K562 (cell line): ENCODE results near the gene LY6G6F. TPM values are rescaled to one million over a fixed set of nuclear protein-coding genes. Genes with fewer than 3 reads are reported as not detected.

Experiments used
- CREB1 ChIP-seq, 2 experiments: sonication (generic) in 1 of 2; formaldehyde crosslinking in 1 of 2; IDR thresholded peaks; 2 replicates each; pipeline versions ENCODE4 v1.6.1 to v1.8.0; 2012 to 2022; ENCODE audit warnings: inconsistent platforms in 1 of 2, mild to moderate bottlenecking in 1 of 2, missing genetic modification reagents in 1 of 2, moderate library complexity in 1 of 2
- JUN ChIP-seq, 2 experiments: sonication (generic) in 1 of 2; formaldehyde crosslinking in 1 of 2; IDR thresholded peaks; 2 replicates each; pipeline versions ENCODE4 v1.6.1 to v1.8.0; 2012 to 2022; ENCODE audit warnings: borderline replicate concordance in 2 of 2, mild to moderate bottlenecking in 2 of 2, improper control_type of control experiment in 1 of 2, low read depth in 1 of 2, low read length in 1 of 2, missing genetic modification reagents in 1 of 2
- LEF1 ChIP-seq: fragments of 450-650 bp; IDR thresholded peaks from 2 replicates; pipeline ENCODE4 v1.6.1; 2016; ENCODE audit warnings: mild to moderate bottlenecking
- ZBTB8A ChIP-seq: fragments of 450-650 bp; IDR thresholded peaks from 2 replicates; pipeline ENCODE4 v1.6.1; 2018; ENCODE audit warnings: mild to moderate bottlenecking, moderate library complexity; ENCODE audit not compliant: partially characterized antibody
- polyA plus RNA-seq, 8 experiments: library from polyadenylated mRNA; depleted of rRNA in 4 of 8; stranded (reverse) in 5 of 8; unstranded in 3 of 8; fragments of >200 nt; fragmentation: Nextera tagmentation in 2 of 8; fragmentation: Illumina TruSeq in 1 of 8; extraction: Ambion mirVana in 2 of 8; extraction: Trizol in 1 of 8; gene quantifications; 2 replicates each; pipeline versions ENCODE4 v1.2.1 to v1.2.3, GENCODE V29; 2011 to 2014; ENCODE audit warnings: inconsistent platforms in 1 of 8, missing spikeins in 1 of 8
- total RNA-seq, 7 experiments: library from RNA; depleted of rRNA in 6 of 7; stranded (reverse); fragments of >200 nt in 6 of 7; fragmentation: Illumina TruSeq in 2 of 7; extraction: Trizol in 2 of 7; gene quantifications; 2 replicates each; pipeline versions ENCODE4 v1.2.1 to v1.2.3, GENCODE V29; 2011 to 2021; ENCODE audit warnings: low replicate concordance in 1 of 7
- TF ChIP-seq, protein P1 (sequence below), 2 experiments: fragments of 450-650 bp; IDR thresholded peaks; 2 replicates each; pipeline ENCODE4 v1.6.1; 2016; ENCODE audit warnings: mild to moderate bottlenecking in 2 of 2, borderline replicate concordance in 1 of 2, low read depth in 1 of 2, moderate library complexity in 1 of 2
- TF ChIP-seq, protein P2 (sequence below), 2 experiments: fragments of 450-650 bp in 1 of 2; sonication (generic) in 1 of 2; formaldehyde crosslinking in 1 of 2; IDR thresholded peaks; 2 replicates each; pipeline versions ENCODE4 v1.7.1 to v1.9.0; 2016 to 2022; ENCODE audit warnings: inconsistent platforms in 1 of 2, mild to moderate bottlenecking in 1 of 2, missing genetic modification reagents in 1 of 2

Gene LY6G6F
- total and polyA plus RNA-seq, 9 of the 15 experiments (the other 6 are each of a cell fraction or from before 2014, with no cell fraction given) = 0.14 to 0.50 (median 0.28) TPM; not detected in 2

DNA sequence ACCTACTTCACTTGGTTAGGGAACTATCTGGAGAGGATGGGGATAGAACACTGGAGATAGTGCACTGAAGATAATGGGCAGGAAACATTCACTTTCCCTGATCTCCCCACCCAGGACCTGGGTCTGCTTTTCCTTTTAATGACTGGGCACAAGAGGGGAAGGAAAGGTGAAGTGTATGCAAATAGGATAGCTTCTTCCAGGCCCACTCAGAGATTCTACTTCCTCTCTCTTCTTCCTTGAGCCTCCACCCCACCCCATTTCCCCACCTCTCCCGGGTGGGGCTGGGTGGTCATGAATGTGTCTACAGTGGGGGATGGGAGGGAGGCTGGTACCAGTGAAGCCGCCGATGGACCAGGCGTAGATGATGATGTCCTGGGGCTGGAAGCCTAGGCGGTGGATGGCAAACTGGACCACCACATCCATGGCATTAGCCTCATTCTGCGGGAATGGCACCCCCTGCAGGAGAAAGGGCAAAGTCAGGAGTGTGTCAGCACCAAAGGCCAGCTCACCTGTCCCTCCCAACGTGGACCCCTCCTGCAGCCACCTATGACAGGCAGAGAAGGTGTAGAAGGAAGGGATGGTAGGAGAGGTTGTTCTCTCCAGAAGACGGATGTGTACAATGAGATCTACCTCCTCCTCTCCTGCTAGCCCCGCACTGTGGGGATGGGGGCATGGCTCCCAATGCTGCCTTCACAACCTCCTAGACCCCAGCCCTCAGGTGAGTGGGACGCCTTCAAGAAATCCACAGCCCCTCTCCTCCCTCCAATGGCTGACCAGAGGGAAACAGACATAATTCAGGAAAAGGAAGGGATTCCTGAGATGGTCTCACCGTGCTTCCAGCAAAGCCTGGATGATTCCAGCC lies 17.2 kb upstream of the LY6G6F start (continued):
- TF ChIP-seq, protein P1, sequence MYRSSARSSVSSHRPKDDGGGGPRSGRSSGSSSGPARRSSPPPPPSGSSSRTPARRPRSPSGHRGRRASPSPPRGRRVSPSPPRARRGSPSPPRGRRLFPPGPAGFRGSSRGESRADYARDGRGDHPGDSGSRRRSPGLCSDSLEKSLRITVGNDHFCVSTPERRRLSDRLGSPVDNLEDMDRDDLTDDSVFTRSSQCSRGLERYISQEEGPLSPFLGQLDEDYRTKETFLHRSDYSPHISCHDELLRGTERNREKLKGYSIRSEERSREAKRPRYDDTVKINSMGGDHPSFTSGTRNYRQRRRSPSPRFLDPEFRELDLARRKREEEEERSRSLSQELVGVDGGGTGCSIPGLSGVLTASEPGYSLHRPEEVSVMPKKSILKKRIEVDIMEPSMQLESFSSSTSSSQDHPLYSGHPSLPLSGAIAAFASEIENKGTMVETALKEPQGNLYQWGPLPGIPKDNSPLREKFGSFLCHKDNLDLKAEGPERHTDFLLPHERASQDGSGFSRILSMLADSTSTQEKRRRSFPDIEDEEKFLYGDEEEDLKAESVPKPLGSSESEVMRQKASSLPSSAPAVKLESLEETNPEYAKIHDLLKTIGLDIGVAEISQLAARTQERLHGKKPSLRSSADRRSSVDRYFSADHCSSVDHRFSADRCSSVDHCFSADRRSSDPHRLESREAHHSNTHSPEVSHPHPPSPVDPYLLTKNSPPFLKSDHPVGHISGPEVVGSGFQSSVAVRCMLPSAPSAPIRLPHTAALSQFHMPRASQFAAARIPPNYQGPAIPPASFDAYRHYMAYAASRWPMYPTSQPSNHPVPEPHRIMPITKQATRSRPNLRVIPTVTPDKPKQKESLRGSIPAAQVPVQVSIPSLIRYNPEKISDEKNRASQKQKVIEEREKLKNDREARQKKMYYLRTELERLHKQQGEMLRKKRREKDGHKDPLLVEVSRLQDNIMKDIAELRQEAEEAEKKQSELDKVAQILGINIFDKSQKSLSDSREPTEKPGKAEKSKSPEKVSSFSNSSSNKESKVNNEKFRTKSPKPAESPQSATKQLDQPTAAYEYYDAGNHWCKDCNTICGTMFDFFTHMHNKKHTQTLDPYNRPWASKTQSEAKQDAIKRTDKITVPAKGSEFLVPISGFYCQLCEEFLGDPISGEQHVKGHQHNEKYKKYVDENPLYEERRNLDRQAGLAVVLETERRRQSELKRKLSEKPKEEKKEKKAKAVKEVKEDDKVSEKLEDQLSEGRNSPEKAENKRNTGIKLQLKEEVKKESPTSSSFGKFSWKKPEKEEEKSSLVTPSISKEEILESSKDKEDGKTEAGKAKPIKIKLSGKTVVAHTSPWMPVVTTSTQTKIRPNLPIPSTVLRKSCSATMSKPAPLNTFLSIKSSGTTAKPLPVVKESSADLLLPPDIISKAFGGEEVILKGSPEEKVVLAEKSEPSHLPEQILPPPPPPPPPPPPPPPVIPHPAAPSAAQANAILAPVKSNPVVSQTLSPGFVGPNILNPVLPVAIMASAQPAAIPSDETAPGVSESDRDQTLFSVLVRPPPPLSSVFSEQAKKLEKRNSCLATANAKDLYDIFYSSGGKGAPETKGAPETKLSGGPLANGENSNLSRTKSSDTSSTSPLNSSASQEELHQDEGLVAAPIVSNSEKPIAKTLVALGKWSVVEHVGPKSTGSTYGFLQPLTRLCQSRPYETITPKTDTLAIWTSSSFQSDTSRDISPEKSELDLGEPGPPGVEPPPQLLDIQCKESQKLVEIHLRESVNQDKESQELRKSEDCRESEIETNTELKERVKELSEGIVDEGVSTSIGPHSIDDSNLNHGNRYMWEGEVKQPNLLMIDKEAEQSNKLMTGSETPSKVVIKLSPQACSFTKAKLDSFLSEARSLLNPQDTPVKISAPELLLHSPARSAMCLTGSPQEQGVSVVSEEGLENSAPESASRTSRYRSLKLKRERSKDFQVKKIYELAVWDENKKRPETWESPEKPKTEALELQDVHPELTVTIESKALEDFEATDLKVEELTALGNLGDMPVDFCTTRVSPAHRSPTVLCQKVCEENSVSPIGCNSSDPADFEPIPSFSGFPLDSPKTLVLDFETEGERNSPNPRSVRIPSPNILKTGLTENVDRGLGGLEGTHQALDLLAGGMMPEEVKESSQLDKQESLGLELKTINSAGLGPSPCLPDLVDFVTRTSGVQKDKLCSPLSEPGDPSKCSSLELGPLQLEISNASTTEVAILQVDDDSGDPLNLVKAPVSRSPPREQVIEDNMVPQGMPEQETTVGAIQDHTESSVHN (IDR thresholded peaks at IDR 0.05; ENCODE audit: borderline replicate concordance in 1 of 2, low read depth in 1 of 2) = no peak
- no peak for TF ChIP-seq ZBTB8A
- no peak for TF ChIP-seq JUN (IDR thresholded peaks at IDR 0.05; ENCODE audit: borderline replicate concordance, low read depth, low read length)
- TF ChIP-seq JUN (CRISPR knock-in tag; IDR thresholded peaks at IDR 0.05; ENCODE audit: borderline replicate concordance) = no peak
- TF ChIP-seq CREB1 (IDR thresholded peaks at IDR 0.05) = no peak
- no peak for TF ChIP-seq CREB1 (CRISPR knock-in tag; IDR thresholded peaks at IDR 0.05)
- TF ChIP-seq, protein P2, sequence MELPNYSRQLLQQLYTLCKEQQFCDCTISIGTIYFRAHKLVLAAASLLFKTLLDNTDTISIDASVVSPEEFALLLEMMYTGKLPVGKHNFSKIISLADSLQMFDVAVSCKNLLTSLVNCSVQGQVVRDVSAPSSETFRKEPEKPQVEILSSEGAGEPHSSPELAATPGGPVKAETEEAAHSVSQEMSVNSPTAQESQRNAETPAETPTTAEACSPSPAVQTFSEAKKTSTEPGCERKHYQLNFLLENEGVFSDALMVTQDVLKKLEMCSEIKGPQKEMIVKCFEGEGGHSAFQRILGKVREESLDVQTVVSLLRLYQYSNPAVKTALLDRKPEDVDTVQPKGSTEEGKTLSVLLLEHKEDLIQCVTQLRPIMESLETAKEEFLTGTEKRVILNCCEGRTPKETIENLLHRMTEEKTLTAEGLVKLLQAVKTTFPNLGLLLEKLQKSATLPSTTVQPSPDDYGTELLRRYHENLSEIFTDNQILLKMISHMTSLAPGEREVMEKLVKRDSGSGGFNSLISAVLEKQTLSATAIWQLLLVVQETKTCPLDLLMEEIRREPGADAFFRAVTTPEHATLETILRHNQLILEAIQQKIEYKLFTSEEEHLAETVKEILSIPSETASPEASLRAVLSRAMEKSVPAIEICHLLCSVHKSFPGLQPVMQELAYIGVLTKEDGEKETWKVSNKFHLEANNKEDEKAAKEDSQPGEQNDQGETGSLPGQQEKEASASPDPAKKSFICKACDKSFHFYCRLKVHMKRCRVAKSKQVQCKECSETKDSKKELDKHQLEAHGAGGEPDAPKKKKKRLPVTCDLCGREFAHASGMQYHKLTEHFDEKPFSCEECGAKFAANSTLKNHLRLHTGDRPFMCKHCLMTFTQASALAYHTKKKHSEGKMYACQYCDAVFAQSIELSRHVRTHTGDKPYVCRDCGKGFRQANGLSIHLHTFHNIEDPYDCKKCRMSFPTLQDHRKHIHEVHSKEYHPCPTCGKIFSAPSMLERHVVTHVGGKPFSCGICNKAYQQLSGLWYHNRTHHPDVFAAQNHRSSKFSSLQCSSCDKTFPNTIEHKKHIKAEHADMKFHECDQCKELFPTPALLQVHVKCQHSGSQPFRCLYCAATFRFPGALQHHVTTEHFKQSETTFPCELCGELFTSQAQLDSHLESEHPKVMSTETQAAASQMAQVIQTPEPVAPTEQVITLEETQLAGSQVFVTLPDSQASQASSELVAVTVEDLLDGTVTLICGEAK (IDR thresholded peaks at IDR 0.05) = no peak
- TF ChIP-seq, protein P2 (CRISPR knock-in tag; IDR thresholded peaks at IDR 0.05) = no peak
- no peak for TF ChIP-seq LEF1
